Limb (tissue), 2 donors: ENCODE results near the gene DEK.
"Not testable (repeated sequence)": the region's sequence is repeated elsewhere in the genome, so short reads cannot be mapped to it uniquely, and the experiment has no call there.

ENCODE experiments used
- DNase-seq, 2 donors: peaks; one replicate each; pipeline ENCODE4 v3.0.0-alpha.2; 2016; ENCODE audit errors: extremely low spot score in 2 of 2

DEK gene

DNA sequence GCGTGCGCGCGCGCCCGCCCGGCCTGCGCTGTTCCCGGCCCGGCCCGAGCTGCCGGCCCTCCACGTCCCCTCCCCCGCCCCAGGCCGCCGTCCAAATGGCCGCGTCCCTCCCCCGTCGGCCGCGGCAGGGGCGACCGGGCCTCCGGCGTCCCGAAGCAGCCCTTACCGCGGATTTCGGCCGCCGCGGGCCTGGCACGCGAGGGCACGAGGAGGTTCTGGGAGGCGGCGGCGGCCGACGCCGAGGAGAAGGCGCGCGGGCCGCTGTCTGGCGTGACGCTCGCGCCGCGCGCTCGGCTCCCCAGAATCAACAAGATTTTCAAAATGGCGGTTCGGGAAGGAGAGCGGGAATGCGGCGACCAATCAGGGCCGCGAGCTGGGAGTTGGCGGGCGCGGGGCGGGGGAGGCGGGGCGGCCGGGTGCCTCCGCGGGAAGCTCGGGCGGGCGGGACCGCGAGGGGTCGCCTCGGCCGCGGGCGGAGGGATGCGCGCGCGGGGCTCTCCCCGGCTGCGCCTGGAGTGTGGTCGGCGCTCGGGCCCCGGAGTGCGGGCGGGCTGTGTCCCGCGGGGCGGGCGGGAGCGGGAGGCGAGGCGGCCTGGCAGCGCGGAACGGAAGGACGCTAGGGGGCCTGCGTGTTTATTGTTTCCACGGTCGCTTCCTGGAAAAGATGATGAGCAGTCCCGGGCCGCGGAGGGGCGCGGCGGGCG lies at the start of gene DEK:
TSS of gene DEK (minus strand) at position 312 of the 704 bp plus-strand sequence. CDS start 543 bp downstream, outside the sequence.
- peak; percentile 92 to 96 for DNase-seq

GRCh38 chr6:18312368-18312767 lies 48.0 kb upstream of the DEK start:
- DNase-seq = no peak

DNA sequence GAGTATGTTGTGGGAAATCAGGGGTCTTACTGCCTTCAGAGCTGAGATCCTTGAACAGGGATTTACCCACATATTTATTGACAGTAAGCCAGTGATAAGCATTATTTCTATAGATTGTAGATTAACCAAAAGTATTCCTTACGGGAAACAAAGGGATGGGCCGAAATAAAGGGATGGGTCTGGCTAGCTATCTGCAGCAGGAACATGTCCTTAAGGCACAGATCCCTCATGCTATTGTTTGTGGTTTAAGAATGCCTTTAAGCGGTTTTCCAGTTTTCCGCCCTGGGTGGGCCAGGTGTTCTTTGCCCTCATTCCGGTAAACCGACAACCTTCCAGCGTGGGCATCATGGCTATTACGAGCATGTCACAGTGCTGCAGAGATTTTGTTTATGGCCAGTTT lies 45.7 kb upstream of the DEK start:
- not testable (repeated sequence) for DNase-seq

DNA sequence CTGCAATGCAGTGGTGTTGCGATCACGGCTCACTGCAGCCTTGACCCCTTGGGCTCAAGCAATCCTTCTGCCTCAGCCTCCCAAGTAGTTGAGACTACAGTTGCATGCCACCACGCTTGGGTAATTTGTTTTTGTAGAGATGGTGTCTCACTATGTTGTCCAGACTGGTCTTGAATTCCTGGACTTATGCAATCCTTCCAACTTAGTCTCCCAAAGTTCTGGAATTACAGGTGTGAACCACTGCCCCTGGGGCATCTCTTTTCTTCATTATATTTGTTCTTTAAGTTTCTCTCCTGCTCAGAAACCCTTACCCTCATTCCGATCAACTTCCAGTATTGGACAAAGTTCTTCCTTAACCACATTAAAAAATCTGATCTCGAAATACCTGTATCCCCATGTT lies 44.7 kb upstream of the DEK start:
- no peak for DNase-seq

- no peak for DNase-seq
Observed at GRCh38 chr6:18308070-18308735, 43.9 kb upstream of the DEK start.

DNA sequence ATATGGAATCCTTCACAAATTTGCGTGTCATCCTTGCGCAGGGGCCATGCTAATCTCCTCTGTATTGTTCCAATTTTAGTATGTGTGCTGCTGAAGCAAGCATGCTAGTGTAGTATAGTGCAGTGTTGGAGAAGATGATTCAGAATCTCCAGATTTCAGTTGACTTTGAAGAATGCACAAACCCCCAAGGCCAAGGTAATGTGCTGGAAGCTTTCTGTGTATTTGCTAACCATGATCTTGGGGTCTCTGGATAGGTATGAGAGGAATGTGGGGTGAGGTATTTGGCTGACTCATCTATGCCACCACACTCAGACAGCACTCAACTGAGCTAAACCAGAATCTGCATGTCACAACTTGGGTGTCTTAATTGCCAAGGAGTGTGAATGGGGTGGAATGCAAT lies 42.6 kb upstream of the DEK start:
- no peak for DNase-seq

GRCh38 chr6:18302561-18303439 lies 38.5 kb upstream of the DEK start:
- no peak for DNase-seq

GRCh38 chr6:18293076-18293904 lies 29.0 kb upstream of the DEK start:
- DNase-seq = no peak

- no peak for DNase-seq
Observed at GRCh38 chr6:18289283-18289682, 25.0 kb upstream of the DEK start.

DNA sequence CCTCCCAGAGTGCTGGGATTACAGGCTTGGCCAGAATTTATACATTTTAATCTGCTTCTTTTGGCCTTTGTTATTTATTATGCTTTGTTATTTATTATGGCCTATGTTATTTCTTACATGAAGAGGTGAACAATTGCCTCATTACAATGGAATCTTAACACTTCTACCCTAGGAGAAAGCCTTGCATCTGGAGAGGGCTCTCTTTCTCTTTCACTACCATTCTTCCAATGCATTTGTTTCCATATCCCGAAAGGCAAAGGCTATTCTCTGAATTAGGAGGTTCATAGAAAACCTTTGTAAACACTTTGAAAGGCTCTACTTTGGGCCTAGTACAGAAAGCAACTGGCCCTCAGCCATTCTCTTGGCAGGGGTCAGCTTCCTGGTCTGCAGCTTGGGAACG lies 19.9 kb upstream of the DEK start:
- DNase-seq = no peak

DNA sequence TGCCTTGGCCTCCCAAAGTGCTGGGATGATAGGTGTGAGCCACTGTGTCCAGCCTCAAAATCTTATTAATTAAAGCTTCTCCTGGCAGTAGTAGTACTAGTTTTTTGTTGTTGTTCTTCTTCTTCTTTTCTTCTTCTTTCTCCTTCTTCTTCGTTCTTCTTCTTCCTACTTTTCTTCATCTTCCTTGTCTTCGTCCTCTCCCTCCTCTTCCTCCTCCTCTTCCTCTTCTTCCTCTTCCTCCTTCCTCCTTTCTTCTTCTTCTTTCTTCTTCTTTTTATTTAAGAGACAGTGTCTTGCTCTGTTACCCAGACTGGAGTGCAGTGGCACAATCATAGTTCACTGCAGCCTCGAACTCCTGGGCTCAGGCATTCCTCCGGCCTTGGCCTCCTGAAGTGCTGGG lies 17.2 kb upstream of the DEK start:
- no peak for DNase-seq

DNA sequence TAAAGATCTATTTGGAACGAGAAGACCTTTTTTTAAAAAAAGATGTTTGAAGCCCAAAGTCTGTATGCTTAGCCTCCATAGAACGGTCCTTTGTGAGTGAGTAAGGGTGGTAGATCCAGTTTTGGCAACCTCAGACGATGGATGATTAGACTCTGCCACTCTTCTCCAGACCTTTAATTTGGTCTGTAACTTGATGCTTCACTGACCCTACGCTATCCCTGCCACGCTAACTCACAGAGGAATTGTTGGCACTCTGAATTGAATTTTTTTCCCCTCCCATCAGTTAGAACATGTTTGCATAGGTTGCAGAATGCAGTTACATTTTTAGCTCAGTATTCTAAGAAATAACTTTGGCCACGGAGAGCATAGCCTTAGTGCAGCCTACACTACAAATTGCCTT lies 15.8 kb upstream of the DEK start:
- no peak for DNase-seq

DNA sequence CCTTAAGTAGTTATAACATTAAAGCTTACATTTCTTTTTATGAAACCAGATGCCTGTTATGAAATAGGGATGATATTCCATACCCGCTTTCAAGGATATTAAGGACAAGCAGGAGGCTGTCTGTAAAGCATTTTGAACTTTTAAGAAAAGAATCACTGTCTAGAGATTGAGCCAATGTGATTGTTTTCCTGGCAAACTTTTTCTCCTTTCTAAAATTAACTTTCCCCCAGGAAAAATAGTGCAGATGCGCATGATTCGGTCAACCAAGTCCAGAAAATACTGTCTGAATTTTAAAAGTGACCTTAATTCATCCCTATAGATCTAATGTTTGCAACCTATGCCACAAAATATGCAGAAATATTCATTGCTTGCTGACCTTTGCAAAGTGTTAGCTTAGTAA lies 15.1 kb upstream of the DEK start:
- DNase-seq = no peak

GRCh38 chr6:18277237-18278006 lies 13.1 kb upstream of the DEK start:
- peak in 1 of 2 donors; percentile 54 for DNase-seq

DNA sequence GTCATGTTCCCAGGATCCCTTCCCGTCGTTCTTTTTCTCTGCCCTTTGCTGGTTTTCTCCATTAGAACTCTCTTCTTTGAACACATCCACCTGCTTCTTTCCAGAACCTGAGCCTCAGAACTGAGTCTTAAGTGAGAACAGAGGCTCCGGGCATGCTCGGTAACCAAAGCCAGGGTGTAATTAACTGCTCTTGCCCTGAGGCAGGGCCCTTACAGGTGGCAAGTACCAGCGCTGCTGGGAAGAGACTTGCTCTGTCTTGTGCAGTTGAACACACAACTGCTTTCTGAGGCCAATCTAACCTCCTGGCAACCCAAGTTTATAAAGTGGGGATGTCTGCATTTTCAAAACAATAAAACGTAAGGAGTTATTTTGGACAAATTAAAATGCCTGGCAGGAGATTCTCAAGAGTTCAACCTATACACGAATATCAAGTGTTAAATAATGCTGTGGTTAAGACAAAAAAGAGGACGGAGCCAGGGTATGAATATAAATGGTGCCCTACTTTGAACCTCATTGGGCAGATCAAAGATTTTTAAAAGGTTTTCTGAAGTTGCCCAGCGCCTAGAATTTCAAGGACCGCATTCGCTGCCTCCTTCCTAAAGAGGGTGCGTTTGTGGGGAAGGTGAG lies 12.4 kb upstream of the DEK start:
- no peak for DNase-seq

GRCh38 chr6:18270216-18270615 lies 5.9 kb upstream of the DEK start:
- DNase-seq = no peak

- no peak for DNase-seq
Observed at GRCh38 chr6:18269717-18270116, 5.4 kb upstream of the DEK start.

- no peak for DNase-seq
Observed at GRCh38 chr6:18269253-18269652, 4.9 kb upstream of the DEK start.

DNA sequence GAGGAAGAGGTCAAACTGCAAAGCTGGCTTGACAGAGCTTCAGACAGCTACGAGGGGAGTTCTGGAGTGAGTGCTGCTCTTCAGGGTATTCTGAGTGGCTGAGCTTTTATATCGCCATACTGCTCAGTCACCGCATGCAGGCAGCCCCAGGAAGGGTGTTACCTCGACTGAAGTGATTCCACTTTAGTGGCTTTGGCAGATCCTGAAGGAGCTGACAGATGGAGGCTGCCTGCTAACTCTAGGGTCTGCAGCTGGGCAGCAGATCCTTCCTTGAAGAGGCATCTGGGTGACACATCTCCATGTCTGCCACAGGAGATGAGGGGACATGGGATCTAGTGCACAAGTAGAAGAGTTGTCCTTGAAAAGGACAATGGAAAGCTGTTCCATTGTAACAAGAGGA lies 3.7 kb upstream of the DEK start:
- no peak for DNase-seq

DNA sequence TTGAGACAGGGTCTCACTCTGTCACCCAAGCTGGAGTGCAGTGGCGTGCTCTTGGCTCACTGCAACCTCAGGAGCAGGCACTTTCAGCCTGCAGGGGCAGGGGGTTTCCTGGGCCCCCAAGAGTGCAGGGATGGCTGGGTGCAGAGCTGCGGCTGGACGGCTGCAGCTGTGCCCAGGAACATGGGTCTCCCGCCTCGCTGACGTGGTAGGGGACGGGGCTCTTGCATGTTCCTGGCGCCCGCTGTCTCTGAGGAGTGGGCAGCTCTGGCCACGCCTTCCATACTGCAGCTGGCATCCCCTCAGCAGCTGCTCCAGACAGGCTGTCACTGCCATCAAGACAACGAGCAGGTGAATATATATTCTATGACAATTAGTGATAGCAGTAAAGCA lies 2.2 kb upstream of the DEK start:
- no peak for DNase-seq
